Lower leg skin (tissue), 4 donors: ENCODE measurements around the gene FOXP1. TPM values are rescaled to one million over a fixed set of nuclear protein-coding genes. Genes with fewer than 3 reads are reported as not detected.

Experiments used
- DNase-seq, 2 donors: peaks; one replicate each; pipeline ENCODE4 v3.0.0-alpha.2; 2019; ENCODE audit warnings: low spot score in 2 of 2
- H3K4me3 ChIP-seq: fragments of 200-600 bp; sonication (generic); 2 replicates; pipeline ENCODE4 v1.5.1; 2017; ENCODE audit warnings: mild to moderate bottlenecking, low read depth; ENCODE audit not compliant: poor library complexity, severe bottlenecking
- CTCF ChIP-seq, 3 donors: fragments of 450-650 bp; IDR thresholded peaks; one replicate each; pipeline ENCODE4 v1.5.1; 2016; ENCODE audit warnings: antibody characterized with exemption in 3 of 3, mild to moderate bottlenecking in 3 of 3, moderate library complexity in 2 of 3
- POLR2A ChIP-seq, 2 donors: fragments of 450-650 bp; IDR thresholded peaks; one replicate each; pipeline ENCODE4 v1.6.1; 2016 to 2017; ENCODE audit warnings: antibody characterized with exemption in 2 of 2, mild to moderate bottlenecking in 1 of 2, moderate library complexity in 1 of 2
- WGBS, 2 donors: methylation state at CpG; one replicate each; pipeline ENCODE4 v1.1.5; 2018; 5-methylcytosine and 5-hydroxymethylcytosine counted together
- intact Hi-C: fragments of 100-400 bp; cut with DNase I; formaldehyde crosslinking; loops from one replicate; pipeline ENCODE4 v1.15.0; 2023; ENCODE audit warnings: low total_unique reads
- total RNA-seq, 4 donors: library from RNA; depleted of rRNA; stranded (reverse); fragments of >200 nt; gene quantifications; one replicate each; pipeline ENCODE4 v1.1.0, GENCODE V29; 2016

Gene FOXP1
- total RNA-seq, 4 donors from 2014 or later, result 46.6 to 66.6 (median 55.2) TPM

GRCh38 chr3:71219744-71220638, 363.5 kb downstream of the FOXP1 start:
- TF ChIP-seq POLR2A (IDR thresholded peaks at IDR 0.05) (no peak), CTCF (IDR thresholded peaks at IDR 0.05) (no peak)
- H3K4me3 ChIP-seq, result no peak overlapping the region
- WGBS, 2 donors, result 93 to 96% methylated on average over 7 of the region's 7 CpGs
- no peak for DNase-seq
- intact Hi-C loops, result no loop called here

- TF ChIP-seq CTCF (IDR thresholded peaks at IDR 0.05), result no peak
- no peak for DNase-seq
- intact Hi-C loops, result no loop called here
- no peak overlapping the region for H3K4me3 ChIP-seq
- 91 to 94% methylated on average over 5 of the region's 5 CpGs for WGBS, 2 donors
These were observed 365.0 kb downstream of the FOXP1 start for GRCh38 chr3:71218508-71218907.

GRCh38 chr3:71217640-71218222, 365.8 kb downstream of the FOXP1 start:
- H3K4me3 ChIP-seq, result no peak overlapping the region
- no peak for TF ChIP-seq POLR2A (IDR thresholded peaks at IDR 0.05)
- no peak for TF ChIP-seq CTCF (IDR thresholded peaks at IDR 0.05)
- no peak for DNase-seq
- WGBS, 2 donors, result 87 to 89% methylated on average over 8 of the region's 8 CpGs
- intact Hi-C loops, result no loop called here

GRCh38 chr3:71215351-71215750, 368.2 kb downstream of the FOXP1 start:
- H3K4me3 ChIP-seq, result no peak overlapping the region
- 86 to 90% methylated on average over 1 of the region's 1 CpG for WGBS, 2 donors
- TF ChIP-seq CTCF (IDR thresholded peaks at IDR 0.05), result no peak
- TF ChIP-seq POLR2A (IDR thresholded peaks at IDR 0.05), result no peak
- intact Hi-C loops, result no loop called here
- no peak for DNase-seq

- TF ChIP-seq CTCF (IDR thresholded peaks at IDR 0.05) (no peak), POLR2A (IDR thresholded peaks at IDR 0.05) (no peak)
- no peak for DNase-seq
- no peak overlapping the region for H3K4me3 ChIP-seq
- intact Hi-C loops, result no loop called here
- WGBS, 2 donors, result 95% methylated on average over 1 of the region's 1 CpG
These were observed 368.7 kb downstream of the FOXP1 start for GRCh38 chr3:71214797-71215196.
